ENCODE measurements around the gene METTL25. TPM values are rescaled to one million over a fixed set of nuclear protein-coding genes. Genes with fewer than 3 reads are reported as not detected.

Gene METTL25
- polyA plus RNA-seq, 1 of the 3 experiments (the other 2 are of a cell fraction), result 3.0 TPM

DNA sequence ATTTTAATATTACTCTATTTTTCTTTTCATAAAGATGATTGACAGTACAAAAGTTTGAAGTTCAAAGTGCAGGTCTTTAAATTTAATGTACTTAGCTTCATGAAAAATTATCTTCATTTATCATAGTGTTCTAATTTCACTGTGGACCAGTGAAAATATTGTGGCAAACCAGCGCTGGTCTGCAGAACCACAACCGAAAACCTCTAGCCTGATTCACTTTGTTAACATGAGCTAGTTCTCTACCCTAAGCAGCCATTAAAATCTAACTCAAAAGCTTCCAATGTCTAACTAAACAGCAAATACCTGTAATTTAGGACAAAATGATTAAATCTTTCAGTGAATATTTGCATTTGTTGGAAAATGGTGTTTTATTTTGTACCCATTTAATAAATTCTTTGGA is 167.3 kb downstream of the METTL25 start:
- ChIA-PET POLR2A (no interaction called here), CTCF (interaction anchor here (0.8 to 1.4 kb wide), 4 partner anchors 9 to 1351 kb away, joined by 3 to 4 read pairs (median 3); no protein-coding TSS in a partner anchor)
- H3K27me3 ChIP-seq (ENCODE audit: insufficient read depth), result no peaks in the 10 kb centered on the region
- no peak overlapping the region for H3K27ac ChIP-seq (ENCODE audit: low read depth in 2 of 2, low read length in 1 of 2)
- H3K4me3 ChIP-seq (ENCODE audit: low read depth in 2 of 2, low read length in 1 of 2), result no peak overlapping the region
- H4K20me1 ChIP-seq (ENCODE audit: insufficient read depth), result no peaks in the 10 kb centered on the region
- no peak overlapping the region for H3K4me2 ChIP-seq
- no peak for TF ChIP-seq RXRA (IDR thresholded peaks at IDR 0.05; ENCODE audit: borderline replicate concordance, low read depth)
- no peak for TF ChIP-seq RAD21 (IDR thresholded peaks at IDR 0.05; ENCODE audit: low read length)
- no peak for TF ChIP-seq FOSL2 (IDR thresholded peaks at IDR 0.05; ENCODE audit: borderline replicate concordance, low read depth)
- no peak for DNase-seq
- H3F3A ChIP-seq (replicated peaks; ENCODE audit: insufficient read depth), result no peaks in the 10 kb centered on the region
- H3K4me1 ChIP-seq (ENCODE audit: control insufficient read depth in 1 of 2, insufficient read depth in 2 of 2, low read depth in 1 of 2, low read length in 1 of 2), result no peaks in the 10 kb centered on the region; a peak in 1 of 4 replicates
- H3K79me2 ChIP-seq (ENCODE audit: insufficient read depth), result no peaks in the 10 kb centered on the region
- no peaks in the 10 kb centered on the region for H3K9me2 ChIP-seq
- WGBS (ENCODE audit: low lambda C conversion rate), result 93% methylated on average over 2 of the region's 2 CpGs
- no peak overlapping the region for H2AFZ ChIP-seq (ENCODE audit: low read depth)
- H3K36me3 ChIP-seq (replicated peaks in 1 of 2; ENCODE audit: control insufficient read depth in 1 of 2, insufficient read depth in 2 of 2, low read length in 1 of 2), result no peaks in the 10 kb centered on the region
- H3K9ac ChIP-seq, result no peak overlapping the region
- H3K9me3 ChIP-seq, result no peaks in the 10 kb centered on the region

DNA sequence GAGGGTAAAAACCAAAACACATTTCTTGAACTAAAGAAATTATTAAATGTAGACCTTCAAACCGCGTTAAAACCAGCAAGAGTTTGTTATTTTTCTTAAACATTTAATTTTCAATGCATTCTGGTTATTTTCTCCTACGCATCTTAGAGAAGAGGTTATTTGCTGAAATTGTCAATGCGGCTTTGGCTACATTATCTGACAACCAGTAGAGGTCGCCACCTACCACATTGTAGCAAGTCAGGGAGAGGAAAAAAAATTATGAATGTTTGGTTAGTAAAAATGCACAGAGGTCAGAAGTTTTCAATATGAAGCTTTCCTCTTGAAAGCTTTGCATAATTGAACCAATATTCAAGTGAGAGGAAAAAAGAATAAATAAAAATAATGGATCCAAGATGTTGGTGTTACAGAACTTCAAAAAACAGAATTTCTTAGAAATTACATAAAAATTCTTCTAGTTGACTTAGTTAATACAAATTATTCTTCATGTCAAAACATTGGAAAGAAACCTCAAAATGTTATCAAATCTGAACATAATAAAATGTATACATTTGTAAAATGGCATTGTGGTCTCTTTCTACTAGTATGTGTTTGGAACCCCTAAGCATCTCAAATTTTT is 168.9 kb downstream of the METTL25 start:
- Histone ChIP-seq H3K9me2 (no peaks in the 10 kb centered on the region), H3K36me3 (replicated peaks in 1 of 2; ENCODE audit: control insufficient read depth in 1 of 2, insufficient read depth in 2 of 2, low read length in 1 of 2) (no peaks in the 10 kb centered on the region), H3K27me3 (ENCODE audit: insufficient read depth) (no peaks in the 10 kb centered on the region), H3K4me1 (ENCODE audit: control insufficient read depth in 1 of 2, insufficient read depth in 2 of 2, low read depth in 1 of 2, low read length in 1 of 2) (no peaks in the 10 kb centered on the region; a peak in 1 of 4 replicates), H3K4me2 (no peak overlapping the region), H3K4me3 (ENCODE audit: low read depth in 2 of 2, low read length in 1 of 2) (peak overlapping the region in 1 of 2 experiments; percentile 42; a peak in 1 of 4 replicates), H3K27ac (ENCODE audit: low read depth in 2 of 2, low read length in 1 of 2) (no peak overlapping the region), H4K20me1 (ENCODE audit: insufficient read depth) (no peaks in the 10 kb centered on the region), H2AFZ (ENCODE audit: low read depth) (no peak overlapping the region), H3K79me2 (ENCODE audit: insufficient read depth) (no peaks in the 10 kb centered on the region), H3K9ac (no peak overlapping the region), H3F3A (replicated peaks; ENCODE audit: insufficient read depth) (no peaks in the 10 kb centered on the region), H3K9me3 (no peaks in the 10 kb centered on the region)
- peak; percentile 26 for DNase-seq
- TF ChIP-seq, protein P1, sequence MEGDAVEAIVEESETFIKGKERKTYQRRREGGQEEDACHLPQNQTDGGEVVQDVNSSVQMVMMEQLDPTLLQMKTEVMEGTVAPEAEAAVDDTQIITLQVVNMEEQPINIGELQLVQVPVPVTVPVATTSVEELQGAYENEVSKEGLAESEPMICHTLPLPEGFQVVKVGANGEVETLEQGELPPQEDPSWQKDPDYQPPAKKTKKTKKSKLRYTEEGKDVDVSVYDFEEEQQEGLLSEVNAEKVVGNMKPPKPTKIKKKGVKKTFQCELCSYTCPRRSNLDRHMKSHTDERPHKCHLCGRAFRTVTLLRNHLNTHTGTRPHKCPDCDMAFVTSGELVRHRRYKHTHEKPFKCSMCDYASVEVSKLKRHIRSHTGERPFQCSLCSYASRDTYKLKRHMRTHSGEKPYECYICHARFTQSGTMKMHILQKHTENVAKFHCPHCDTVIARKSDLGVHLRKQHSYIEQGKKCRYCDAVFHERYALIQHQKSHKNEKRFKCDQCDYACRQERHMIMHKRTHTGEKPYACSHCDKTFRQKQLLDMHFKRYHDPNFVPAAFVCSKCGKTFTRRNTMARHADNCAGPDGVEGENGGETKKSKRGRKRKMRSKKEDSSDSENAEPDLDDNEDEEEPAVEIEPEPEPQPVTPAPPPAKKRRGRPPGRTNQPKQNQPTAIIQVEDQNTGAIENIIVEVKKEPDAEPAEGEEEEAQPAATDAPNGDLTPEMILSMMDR (IDR thresholded peaks at IDR 0.05), result peak; percentile 98
- TF ChIP-seq RAD21 (IDR thresholded peaks at IDR 0.05; ENCODE audit: low read length), result peak; percentile 89
- no peak for TF ChIP-seq MXI1 (IDR thresholded peaks at IDR 0.05; ENCODE audit: low read depth, low read length)
- TF ChIP-seq SMC3 (IDR thresholded peaks at IDR 0.05; ENCODE audit: low read depth, low read length), result peak; percentile 74
- ChIA-PET CTCF (interaction anchor here (0.6 to 1.9 kb wide), 14 partner anchors 9 to 1977 kb away, joined by 3 to 10 read pairs (median 4); no protein-coding TSS in a partner anchor), POLR2A (no interaction called here)
- 16% methylated on average over 5 of the region's 5 CpGs for WGBS (ENCODE audit: low lambda C conversion rate)

Other genes starting within 250 kb of the METTL25 start
- 16.3 and 28.0 TPM in 2 replicates for gene CCDC59, start 142 bp upstream of the METTL25 start, polyA plus RNA-seq (2012; rRNA removed)

Measured in SK-N-SH (cell line).